ENCODE results near the gene FARP1. TPM values are rescaled to one million over a fixed set of nuclear protein-coding genes. Genes with fewer than 3 reads are reported as not detected.

The FARP1 gene
- total and polyA plus RNA-seq, 2 of the 13 experiments (the other 11 are each of a cell fraction or from before 2014, with no cell fraction given): 70.6 to 126 TPM

- TF ChIP-seq GLMP (CRISPR knock-in tag; IDR thresholded peaks at IDR 0.05; ENCODE audit: borderline replicate concordance) (no peak), PHB2 (IDR thresholded peaks at IDR 0.05; ENCODE audit: partially characterized antibody) (no peak), ZNF564 (CRISPR knock-in tag; IDR thresholded peaks at IDR 0.05) (no peak), ELK4 (CRISPR knock-in tag; IDR thresholded peaks at IDR 0.05; ENCODE audit: borderline replicate concordance) (no peak), STAG1 (CRISPR knock-in tag; IDR thresholded peaks at IDR 0.05) (no peak), RAD51 (IDR thresholded peaks at IDR 0.05; ENCODE audit: borderline replicate concordance) (no peak), GPN1 (CRISPR knock-in tag; IDR thresholded peaks at IDR 0.05; ENCODE audit: borderline replicate concordance) (no peak), ZNF576 (CRISPR knock-in tag; IDR thresholded peaks at IDR 0.05) (no peak), CENPX (CRISPR knock-in tag; IDR thresholded peaks at IDR 0.05) (no peak), SRSF1 (optimal IDR thresholded peaks at IDR 0.05; ENCODE audit: low read depth, low read length) (no peak), ATF4 (CRISPR knock-in tag; IDR thresholded peaks at IDR 0.05) (no peak), HIVEP1 (CRISPR knock-in tag; IDR thresholded peaks at IDR 0.05) (no peak), TCF12 (IDR thresholded peaks at IDR 0.05) (no peak), TCF12 (CRISPR knock-in tag; IDR thresholded peaks at IDR 0.05) (no peak), ZSCAN5A (CRISPR knock-in tag; IDR thresholded peaks at IDR 0.05; ENCODE audit: borderline replicate concordance) (no peak), ZNF205 (CRISPR knock-in tag; IDR thresholded peaks at IDR 0.05) (no peak), PATZ1 (CRISPR knock-in tag; IDR thresholded peaks at IDR 0.05) (no peak), ZBTB43 (CRISPR knock-in tag; conservative IDR thresholded peaks at IDR 0.05) (no peak), RARA (CRISPR knock-in tag; IDR thresholded peaks at IDR 0.05) (peak; percentile 90), CREB3 (CRISPR knock-in tag; IDR thresholded peaks at IDR 0.05) (no peak), ELF4 (CRISPR knock-in tag; IDR thresholded peaks at IDR 0.05; ENCODE audit: borderline replicate concordance) (no peak), MED1 (CRISPR knock-in tag; IDR thresholded peaks at IDR 0.05) (peak; percentile 79)
Observed at GRCh38 chr13:98147521-98147920, 4.6 kb downstream of the FARP1 start (continued).

Data from HepG2 (cell line).